Activated naive CD4-positive, alpha-beta T cell treated with anti-CD3 and anti-CD28 coated beads, Interleukin-2, amount 50 U/mL, for 24 hours (primary cell): ENCODE data around the gene CCL22.

ENCODE experiments used
- H3K27ac Mint-ChIP-seq: one replicate; pipeline ENCODE4 v1.8.0; 2021; ENCODE audit warnings: mild to moderate bottlenecking, mixed read lengths
- H3K27me3 Mint-ChIP-seq: one replicate; pipeline ENCODE4 v1.8.0; 2021; ENCODE audit warnings: mixed read lengths
- H3K36me3 Mint-ChIP-seq: one replicate; pipeline ENCODE4 v1.8.0; 2021; ENCODE audit warnings: mixed read lengths
- H3K4me1 Mint-ChIP-seq: one replicate; pipeline ENCODE4 v1.8.0; 2021; ENCODE audit warnings: mixed read lengths
- H3K4me3 Mint-ChIP-seq: one replicate; pipeline ENCODE4 v1.8.0; 2021; ENCODE audit warnings: mild to moderate bottlenecking, mixed read lengths
- H3K9me3 Mint-ChIP-seq: one replicate; pipeline ENCODE4 v1.8.0; 2021; ENCODE audit warnings: mixed read lengths

CCL22 gene

GRCh38 chr16:57358527-57359095 is at the start of gene CCL22:
Gene CCL22 (plus strand): TSS chr16:57358783. CDS start chr16:57358817, 34 bp downstream.
- H3K27ac Mint-ChIP-seq: peak within 1 kb of the TSS; percentile 72

GRCh38 chr16:57310801-57311200 is 47.8 kb upstream of the CCL22 start:
- Mint-ChIP-seq H3K27me3 (peaks cover 1% of the 10 kb centered on the region), H3K36me3 (no peaks in the 10 kb centered on the region), H3K4me1 (peaks cover 21% of the 10 kb centered on the region), H3K9me3 (no peaks in the 10 kb centered on the region), H3K27ac (no peak overlapping the region), H3K4me3 (no peak overlapping the region)

More at GRCh38 chr16:57358527-57359095, at the start of gene CCL22:
- no peaks in the 10 kb centered on the region for H3K4me1 Mint-ChIP-seq
- no peaks in the 10 kb centered on the region for H3K36me3 Mint-ChIP-seq
- H3K4me3 Mint-ChIP-seq: no peak within 1 kb of the TSS
- no peaks in the 10 kb centered on the region for H3K9me3 Mint-ChIP-seq
- no peaks in the 10 kb centered on the region for H3K27me3 Mint-ChIP-seq

- Mint-ChIP-seq H3K9me3 (no peaks in the 10 kb centered on the region), H3K27ac (peak overlapping the region; percentile 69), H3K27me3 (no peaks in the 10 kb centered on the region), H3K36me3 (no peaks in the 10 kb centered on the region), H3K4me3 (no peak overlapping the region), H3K4me1 (peaks cover 21% of the 10 kb centered on the region)
These were observed 45.1 kb upstream of the CCL22 start for GRCh38 chr16:57313509-57313908.

- H3K4me3 Mint-ChIP-seq: no peak overlapping the region
- no peaks in the 10 kb centered on the region for H3K9me3 Mint-ChIP-seq
- H3K27me3 Mint-ChIP-seq: no peaks in the 10 kb centered on the region
- H3K4me1 Mint-ChIP-seq: peaks cover 21% of the 10 kb centered on the region
- H3K36me3 Mint-ChIP-seq: no peaks in the 10 kb centered on the region
- H3K27ac Mint-ChIP-seq: peak overlapping the region; percentile 31
These were observed 44.3 kb upstream of the CCL22 start for GRCh38 chr16:57314161-57314785.

- H3K4me1 Mint-ChIP-seq: peaks cover 21% of the 10 kb centered on the region
- no peak overlapping the region for H3K4me3 Mint-ChIP-seq
- H3K27me3 Mint-ChIP-seq: no peaks in the 10 kb centered on the region
- no peaks in the 10 kb centered on the region for H3K9me3 Mint-ChIP-seq
- no peaks in the 10 kb centered on the region for H3K36me3 Mint-ChIP-seq
- H3K27ac Mint-ChIP-seq: no peak overlapping the region
These were observed 43.2 kb upstream of the CCL22 start for GRCh38 chr16:57315416-57315815.

- Mint-ChIP-seq H3K27ac (no peak overlapping the region), H3K9me3 (no peaks in the 10 kb centered on the region), H3K4me3 (no peak overlapping the region), H3K27me3 (no peaks in the 10 kb centered on the region), H3K4me1 (peaks cover 21% of the 10 kb centered on the region), H3K36me3 (no peaks in the 10 kb centered on the region)
These were observed 42.1 kb upstream of the CCL22 start for GRCh38 chr16:57316390-57317017.

- H3K27me3 Mint-ChIP-seq: no peaks in the 10 kb centered on the region
- H3K4me1 Mint-ChIP-seq: peaks cover 18% of the 10 kb centered on the region
- H3K9me3 Mint-ChIP-seq: no peaks in the 10 kb centered on the region
- no peaks in the 10 kb centered on the region for H3K36me3 Mint-ChIP-seq
- no peak overlapping the region for H3K27ac Mint-ChIP-seq
- no peak overlapping the region for H3K4me3 Mint-ChIP-seq
These were observed 40.2 kb upstream of the CCL22 start for GRCh38 chr16:57318240-57318970.

- no peak overlapping the region for H3K4me3 Mint-ChIP-seq
- no peaks in the 10 kb centered on the region for H3K27me3 Mint-ChIP-seq
- H3K9me3 Mint-ChIP-seq: no peaks in the 10 kb centered on the region
These were observed 38.9 kb upstream of the CCL22 start for GRCh38 chr16:57319646-57320045.

GRCh38 chr16:57324749-57325148 is 33.8 kb upstream of the CCL22 start:
- no peaks in the 10 kb centered on the region for H3K27me3 Mint-ChIP-seq
- no peaks in the 10 kb centered on the region for H3K9me3 Mint-ChIP-seq
- no peaks in the 10 kb centered on the region for H3K36me3 Mint-ChIP-seq
- H3K4me3 Mint-ChIP-seq: no peak overlapping the region
- no peaks in the 10 kb centered on the region for H3K4me1 Mint-ChIP-seq
- no peak overlapping the region for H3K27ac Mint-ChIP-seq

More at GRCh38 chr16:57319646-57320045, 38.9 kb upstream of the CCL22 start:
- Mint-ChIP-seq H3K4me1 (peaks cover 8% of the 10 kb centered on the region), H3K27ac (no peak overlapping the region), H3K36me3 (no peaks in the 10 kb centered on the region)

- no peak overlapping the region for H3K27ac Mint-ChIP-seq
- no peak overlapping the region for H3K4me3 Mint-ChIP-seq
- H3K36me3 Mint-ChIP-seq: no peaks in the 10 kb centered on the region
- H3K27me3 Mint-ChIP-seq: no peaks in the 10 kb centered on the region
- H3K9me3 Mint-ChIP-seq: no peaks in the 10 kb centered on the region
- H3K4me1 Mint-ChIP-seq: no peaks in the 10 kb centered on the region
These were observed 33.1 kb upstream of the CCL22 start for GRCh38 chr16:57325458-57325857.

- H3K27ac Mint-ChIP-seq: no peak overlapping the region
- no peak overlapping the region for H3K4me3 Mint-ChIP-seq
- H3K27me3 Mint-ChIP-seq: no peaks in the 10 kb centered on the region
- peaks cover 6% of the 10 kb centered on the region for H3K36me3 Mint-ChIP-seq
- no peaks in the 10 kb centered on the region for H3K4me1 Mint-ChIP-seq
- no peaks in the 10 kb centered on the region for H3K9me3 Mint-ChIP-seq
These were observed 28.8 kb upstream of the CCL22 start for GRCh38 chr16:57329718-57330327.

GRCh38 chr16:57331355-57331754 is 27.2 kb upstream of the CCL22 start:
- Mint-ChIP-seq H3K9me3 (peaks cover 5% of the 10 kb centered on the region), H3K27ac (no peak overlapping the region), H3K36me3 (peaks cover 6% of the 10 kb centered on the region), H3K4me1 (no peaks in the 10 kb centered on the region), H3K4me3 (no peak overlapping the region), H3K27me3 (no peaks in the 10 kb centered on the region)

GRCh38 chr16:57333402-57333801 is 25.2 kb upstream of the CCL22 start:
- H3K9me3 Mint-ChIP-seq: peaks cover 5% of the 10 kb centered on the region
- no peaks in the 10 kb centered on the region for H3K4me1 Mint-ChIP-seq
- peaks cover 6% of the 10 kb centered on the region for H3K36me3 Mint-ChIP-seq
- H3K27me3 Mint-ChIP-seq: no peaks in the 10 kb centered on the region
- no peak overlapping the region for H3K27ac Mint-ChIP-seq
- H3K4me3 Mint-ChIP-seq: no peak overlapping the region

- no peak overlapping the region for H3K4me3 Mint-ChIP-seq
- H3K9me3 Mint-ChIP-seq: peaks cover 5% of the 10 kb centered on the region
- H3K36me3 Mint-ChIP-seq: peaks cover 6% of the 10 kb centered on the region
- peaks cover 7% of the 10 kb centered on the region for H3K4me1 Mint-ChIP-seq
- H3K27ac Mint-ChIP-seq: no peak overlapping the region
- H3K27me3 Mint-ChIP-seq: no peaks in the 10 kb centered on the region
These were observed 23.2 kb upstream of the CCL22 start for GRCh38 chr16:57335366-57335765.

- Mint-ChIP-seq H3K36me3 (no peaks in the 10 kb centered on the region), H3K4me1 (peaks cover 23% of the 10 kb centered on the region), H3K9me3 (no peaks in the 10 kb centered on the region), H3K4me3 (no peak overlapping the region), H3K27ac (no peak overlapping the region), H3K27me3 (peaks cover 12% of the 10 kb centered on the region)
These were observed 17.5 kb upstream of the CCL22 start for GRCh38 chr16:57341062-57341440.
